ENCODE data around the gene NIPBL.

NIPBL gene

DNA sequence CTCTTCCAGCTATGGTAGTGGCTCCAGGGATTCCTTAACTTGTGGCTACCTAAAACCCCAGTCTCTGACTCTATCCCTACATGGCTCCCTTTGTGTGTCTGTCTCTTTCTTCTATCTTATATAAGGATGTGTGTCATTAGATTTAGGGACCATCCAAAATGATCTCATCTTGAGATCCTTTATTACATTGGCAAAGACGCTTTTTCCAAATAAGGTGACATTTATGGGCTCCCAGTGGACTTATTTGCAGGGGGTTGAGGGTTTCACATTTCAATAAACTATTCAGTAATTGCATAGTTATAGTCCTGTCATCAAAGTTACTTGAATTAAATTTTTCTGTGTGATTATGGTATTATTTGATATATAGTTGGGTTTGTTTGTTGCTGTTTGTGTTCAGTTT, 59.2 kb downstream of the NIPBL start:
- H3K4me1 ChIP-seq (ENCODE audit: control insufficient read depth in 1 of 2, insufficient read depth in 1 of 2, low read depth in 1 of 2, low read length in 1 of 2): peaks cover 13 to 26% of the 10 kb centered on the region in 2 experiments
- no peak for TF ChIP-seq CTCF (IDR thresholded peaks at IDR 0.05)
- no peaks in the 10 kb centered on the region for H3K27me3 ChIP-seq
- no peak overlapping the region for H3K4me3 ChIP-seq (ENCODE audit: low read depth in 1 of 2, low read length in 1 of 2)
- H3K36me3 ChIP-seq: no peaks in the 10 kb centered on the region
- H3K27ac ChIP-seq: no peak overlapping the region
- H3K9me3 ChIP-seq: no peaks in the 10 kb centered on the region

- no peaks in the 10 kb centered on the region for H3K27me3 ChIP-seq
- no peak overlapping the region for H3K27ac ChIP-seq
- H3K9me3 ChIP-seq: no peaks in the 10 kb centered on the region
- no peak for TF ChIP-seq CTCF (IDR thresholded peaks at IDR 0.05)
- no peaks in the 10 kb centered on the region for H3K36me3 ChIP-seq
- H3K4me3 ChIP-seq (ENCODE audit: low read depth in 1 of 2, low read length in 1 of 2): no peak overlapping the region
- H3K4me1 ChIP-seq (ENCODE audit: control insufficient read depth in 1 of 2, insufficient read depth in 1 of 2, low read depth in 1 of 2, low read length in 1 of 2): peaks cover 15 to 26% of the 10 kb centered on the region in 2 experiments
Measured at GRCh38 chr5:36936309-36936708, 59.7 kb downstream of the NIPBL start.

DNA sequence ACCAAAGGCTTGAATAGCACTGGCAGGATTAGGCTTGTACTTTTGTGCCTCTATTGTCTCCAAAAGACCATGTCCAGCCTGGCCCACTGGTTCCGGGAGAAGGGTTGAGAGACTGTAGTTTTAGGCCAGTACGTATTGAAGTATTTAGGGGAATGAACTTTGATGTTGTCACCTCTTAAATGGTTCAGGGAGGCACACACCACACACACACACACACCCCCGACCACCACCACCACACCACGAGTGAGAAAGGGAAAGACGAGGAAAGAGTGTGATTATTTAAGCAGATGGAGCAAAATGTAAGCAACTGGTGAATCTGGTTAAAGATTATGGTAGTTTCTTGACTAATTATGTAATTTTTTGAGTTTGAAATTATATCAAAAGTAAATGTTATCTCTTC, 61.6 kb downstream of the NIPBL start:
- no peak overlapping the region for H3K4me3 ChIP-seq (ENCODE audit: low read depth in 1 of 2, low read length in 1 of 2)
- no peak overlapping the region for H3K27ac ChIP-seq
- peaks cover 15 to 26% of the 10 kb centered on the region in 2 experiments for H3K4me1 ChIP-seq (ENCODE audit: control insufficient read depth in 1 of 2, insufficient read depth in 1 of 2, low read depth in 1 of 2, low read length in 1 of 2)
- H3K27me3 ChIP-seq: no peaks in the 10 kb centered on the region
- no peak for TF ChIP-seq CTCF (IDR thresholded peaks at IDR 0.05)
- H3K9me3 ChIP-seq: no peaks in the 10 kb centered on the region
- no peaks in the 10 kb centered on the region for H3K36me3 ChIP-seq

GRCh38 chr5:36939969-36940858, 63.6 kb downstream of the NIPBL start:
- no peaks in the 10 kb centered on the region for H3K36me3 ChIP-seq
- H3K27ac ChIP-seq: peak overlapping the region; percentile 46
- H3K9me3 ChIP-seq: no peaks in the 10 kb centered on the region
- H3K27me3 ChIP-seq: no peaks in the 10 kb centered on the region
- H3K4me3 ChIP-seq (ENCODE audit: low read depth in 1 of 2, low read length in 1 of 2): no peak overlapping the region
- TF ChIP-seq CTCF (IDR thresholded peaks at IDR 0.05): no peak
- H3K4me1 ChIP-seq (ENCODE audit: control insufficient read depth in 1 of 2, insufficient read depth in 1 of 2, low read depth in 1 of 2, low read length in 1 of 2): peaks cover 15 to 18% of the 10 kb centered on the region in 2 experiments

GRCh38 chr5:36943584-36943983, 67.0 kb downstream of the NIPBL start:
- no peak overlapping the region for H3K4me3 ChIP-seq (ENCODE audit: low read depth in 1 of 2, low read length in 1 of 2)
- no peaks in the 10 kb centered on the region for H3K9me3 ChIP-seq
- H3K36me3 ChIP-seq: no peaks in the 10 kb centered on the region
- peaks cover 15 to 18% of the 10 kb centered on the region in 2 experiments for H3K4me1 ChIP-seq (ENCODE audit: control insufficient read depth in 1 of 2, insufficient read depth in 1 of 2, low read depth in 1 of 2, low read length in 1 of 2)
- no peak overlapping the region for H3K27ac ChIP-seq
- H3K27me3 ChIP-seq: no peaks in the 10 kb centered on the region
- no peak for TF ChIP-seq CTCF (IDR thresholded peaks at IDR 0.05)
